HCT116 (cell line): ENCODE results near the gene PRAF2.

Experiments
- FOSL1 ChIP-seq: IDR thresholded peaks from 2 replicates; pipeline ENCODE4 v1.6.1; 2012; ENCODE audit warnings: low read depth
- JUND ChIP-seq: IDR thresholded peaks from 2 replicates; pipeline ENCODE4 v1.6.1; 2012
- POLR2A ChIP-seq: IDR thresholded peaks from 2 replicates; pipeline ENCODE4 v1.7.0; 2011; ENCODE audit warnings: borderline replicate concordance; ENCODE audit not compliant: insufficient read depth, insufficient read length; ENCODE audit errors: extremely low read depth
- TF ChIP-seq, protein P1 (sequence below), 3 experiments: fragments of 200-600 bp in 1 of 3; sonication (generic) in 1 of 3; IDR thresholded peaks in 2 of 3; conservative IDR thresholded peaks in 1 of 3; 2 replicates each; pipeline ENCODE4 v1.5.1; 2012 to 2017; ENCODE audit warnings: low read depth in 2 of 3, low read length in 2 of 3, antibody characterized with exemption in 1 of 3, borderline replicate concordance in 1 of 3, control low read depth in 1 of 3, mild to moderate bottlenecking in 1 of 3, mixed read lengths in 1 of 3, mixed run types in 1 of 3, moderate library complexity in 1 of 3; ENCODE audit not compliant: insufficient read depth in 1 of 3

DNA sequence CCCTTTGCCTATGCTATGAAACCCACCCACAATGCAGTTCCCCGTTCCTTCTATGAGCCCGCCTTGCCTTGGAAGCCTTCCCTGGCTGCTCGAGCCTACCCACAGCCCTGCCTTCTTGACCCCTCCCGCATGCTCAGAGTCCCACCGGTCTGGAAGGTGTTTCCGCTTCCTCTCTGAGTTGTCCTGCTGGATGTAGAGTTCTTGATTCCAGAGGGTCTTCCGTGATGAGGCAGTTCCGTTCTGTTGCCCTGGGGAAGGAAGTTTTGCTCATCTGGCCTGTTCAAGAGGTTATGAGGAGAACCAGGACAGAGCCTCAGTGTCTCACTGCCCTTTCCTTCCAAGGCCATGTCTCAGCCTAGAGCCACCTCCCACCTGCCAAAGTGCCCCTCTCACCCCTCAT, 42.3 kb upstream of the PRAF2 start:
- TF ChIP-seq, protein P1, sequence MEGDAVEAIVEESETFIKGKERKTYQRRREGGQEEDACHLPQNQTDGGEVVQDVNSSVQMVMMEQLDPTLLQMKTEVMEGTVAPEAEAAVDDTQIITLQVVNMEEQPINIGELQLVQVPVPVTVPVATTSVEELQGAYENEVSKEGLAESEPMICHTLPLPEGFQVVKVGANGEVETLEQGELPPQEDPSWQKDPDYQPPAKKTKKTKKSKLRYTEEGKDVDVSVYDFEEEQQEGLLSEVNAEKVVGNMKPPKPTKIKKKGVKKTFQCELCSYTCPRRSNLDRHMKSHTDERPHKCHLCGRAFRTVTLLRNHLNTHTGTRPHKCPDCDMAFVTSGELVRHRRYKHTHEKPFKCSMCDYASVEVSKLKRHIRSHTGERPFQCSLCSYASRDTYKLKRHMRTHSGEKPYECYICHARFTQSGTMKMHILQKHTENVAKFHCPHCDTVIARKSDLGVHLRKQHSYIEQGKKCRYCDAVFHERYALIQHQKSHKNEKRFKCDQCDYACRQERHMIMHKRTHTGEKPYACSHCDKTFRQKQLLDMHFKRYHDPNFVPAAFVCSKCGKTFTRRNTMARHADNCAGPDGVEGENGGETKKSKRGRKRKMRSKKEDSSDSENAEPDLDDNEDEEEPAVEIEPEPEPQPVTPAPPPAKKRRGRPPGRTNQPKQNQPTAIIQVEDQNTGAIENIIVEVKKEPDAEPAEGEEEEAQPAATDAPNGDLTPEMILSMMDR (IDR thresholded peaks at IDR 0.05 in 2 of 3, conservative IDR thresholded peaks at IDR 0.05 in 1 of 3; ENCODE audit: borderline replicate concordance in 1 of 3, insufficient read depth in 1 of 3, low read depth in 2 of 3, low read length in 2 of 3) = no peak
- no peak for TF ChIP-seq FOSL1
- TF ChIP-seq POLR2A = no peak
- no peak for TF ChIP-seq JUND
